Measurements from ENCODE around the gene ITM2C.

The ITM2C gene

GRCh38 chr2:230852113-230852512 lies 12.6 kb upstream of the ITM2C start:
- no peak for DNase-seq

- DNase-seq, result no peak
Measured at GRCh38 chr2:230861552-230862255, 3.0 kb upstream of the ITM2C start.

GRCh38 chr2:230862292-230862691 lies 2.5 kb upstream of the ITM2C start:
- DNase-seq, result no peak

GRCh38 chr2:230863031-230863430 lies 1.7 kb upstream of the ITM2C start:
- DNase-seq, result no peak

DNA sequence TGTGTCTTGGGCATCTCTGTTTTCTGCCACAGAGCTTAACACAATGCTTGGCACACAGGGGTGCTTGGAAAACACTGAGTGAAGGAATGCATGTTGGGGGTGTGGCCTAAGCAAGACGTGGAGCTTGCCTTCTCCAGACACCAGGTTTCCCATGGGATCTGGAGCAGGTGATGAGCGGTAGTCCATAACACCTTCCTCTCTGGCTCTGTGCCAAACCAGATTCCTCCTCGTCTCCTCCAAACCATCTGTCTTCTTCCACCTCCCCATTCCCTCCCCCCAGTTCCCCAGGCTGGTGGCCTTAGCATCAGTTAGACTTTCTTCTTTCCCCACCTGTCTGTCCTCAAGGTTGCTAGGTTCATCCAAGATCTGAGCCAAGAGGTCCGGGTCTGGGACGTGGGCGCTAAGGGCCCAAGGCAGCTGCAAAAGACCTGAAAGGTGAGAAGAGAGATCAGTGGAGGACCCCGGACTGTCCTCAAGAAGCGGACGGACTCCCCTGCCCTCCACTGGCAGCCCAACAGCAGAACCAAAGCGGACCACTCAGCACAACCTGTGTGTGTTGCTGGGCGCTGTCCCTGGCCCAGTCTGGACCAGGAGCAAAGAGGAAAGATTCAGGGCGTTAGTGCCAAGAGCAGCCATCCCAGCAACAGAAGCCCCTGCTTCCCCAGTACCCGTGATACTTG lies 1.2 kb upstream of the ITM2C start:
- DNase-seq, result no peak

DNA sequence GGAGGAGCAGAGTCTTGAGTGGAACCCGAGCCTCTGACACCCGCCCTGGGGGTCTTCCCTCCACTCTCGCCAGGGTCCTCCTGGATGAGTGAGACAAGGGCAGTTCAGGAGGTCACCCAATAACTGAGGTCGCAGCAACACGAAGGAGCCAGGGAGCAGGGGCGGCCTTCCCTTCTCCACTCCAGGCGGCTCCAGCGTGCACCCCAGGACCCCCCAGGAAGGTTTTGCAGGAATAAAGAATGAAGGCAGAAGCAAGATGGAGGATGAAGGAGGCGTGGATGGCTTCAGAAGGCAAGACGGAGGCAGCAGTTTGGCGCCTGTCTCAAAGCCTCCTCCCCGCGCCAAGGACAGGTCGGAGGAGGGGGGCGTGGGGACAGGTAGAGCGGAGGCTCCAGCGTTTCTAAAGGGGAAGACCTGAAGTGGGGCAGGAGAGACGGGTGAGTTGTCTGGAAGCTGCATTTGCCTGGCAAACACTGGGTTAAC lies 579 bp upstream of the ITM2C start:
- no peak for DNase-seq

DNA sequence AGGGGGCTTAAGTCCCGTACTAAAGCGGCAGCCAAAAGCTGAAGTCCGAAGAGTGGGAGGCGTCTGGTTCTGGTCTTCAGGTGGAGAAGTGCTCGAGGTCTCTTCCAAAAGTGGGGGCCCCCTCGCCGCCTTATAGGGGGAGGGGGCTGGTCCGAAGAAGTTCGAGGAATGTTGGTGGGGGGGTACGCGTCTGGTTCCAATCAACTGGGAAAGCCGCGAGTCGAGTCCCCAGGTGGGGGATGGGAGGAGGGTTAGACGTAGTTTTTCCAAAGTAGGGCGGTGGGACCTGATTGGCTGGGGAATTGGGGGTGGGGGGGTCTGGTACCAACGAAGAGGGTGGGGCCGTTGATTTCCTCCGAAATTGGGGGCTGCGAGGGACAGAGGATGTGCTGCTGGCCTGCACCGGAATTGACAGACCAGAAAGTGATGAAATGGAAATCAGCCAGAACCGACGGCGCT lies 594 bp downstream of the ITM2C start:
- no peak for DNase-seq

GRCh38 chr2:230865766-230866755 lies 1.3 kb downstream of the ITM2C start:
- peak in 1 of 2 experiments; percentile 11 for DNase-seq

DNA sequence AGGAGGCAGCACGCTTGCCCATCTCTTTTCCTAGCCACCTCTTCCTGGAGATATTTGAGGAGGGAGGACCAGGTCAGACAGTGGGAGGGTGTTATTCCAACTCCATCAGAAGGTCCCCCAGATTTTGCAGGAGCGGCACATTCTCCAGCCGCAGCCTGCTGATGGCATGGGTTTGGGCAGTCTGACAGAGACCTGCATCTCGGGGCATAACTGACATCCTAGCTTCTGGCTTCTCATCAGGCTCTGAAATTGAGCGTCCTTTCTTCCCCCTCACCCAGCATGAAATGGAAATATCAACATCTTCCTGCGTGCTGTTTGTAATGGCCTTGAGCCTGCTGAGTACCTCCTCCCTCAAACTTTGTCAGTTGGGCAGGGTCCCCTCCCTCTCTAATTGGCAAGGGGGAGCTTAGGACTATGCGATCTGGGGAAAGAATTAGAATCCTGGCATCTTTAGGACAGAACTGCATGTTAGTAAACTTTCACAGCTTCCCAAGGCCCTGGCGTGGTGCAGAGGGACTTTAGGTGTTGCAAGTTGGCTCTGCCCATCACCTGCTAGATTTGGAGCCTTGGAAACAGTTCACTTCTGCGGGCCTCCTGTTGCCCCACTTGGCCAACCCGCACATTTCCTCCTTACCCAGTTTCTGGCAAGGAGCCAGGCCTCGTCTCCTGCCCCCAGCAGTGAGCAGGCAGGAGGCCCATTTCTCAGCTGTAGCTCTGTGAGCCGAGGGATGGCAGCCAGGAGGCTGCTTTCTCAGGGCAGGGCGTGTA lies 2.2 kb downstream of the ITM2C start:
- peak; percentile 41 to 79 for DNase-seq

DNA sequence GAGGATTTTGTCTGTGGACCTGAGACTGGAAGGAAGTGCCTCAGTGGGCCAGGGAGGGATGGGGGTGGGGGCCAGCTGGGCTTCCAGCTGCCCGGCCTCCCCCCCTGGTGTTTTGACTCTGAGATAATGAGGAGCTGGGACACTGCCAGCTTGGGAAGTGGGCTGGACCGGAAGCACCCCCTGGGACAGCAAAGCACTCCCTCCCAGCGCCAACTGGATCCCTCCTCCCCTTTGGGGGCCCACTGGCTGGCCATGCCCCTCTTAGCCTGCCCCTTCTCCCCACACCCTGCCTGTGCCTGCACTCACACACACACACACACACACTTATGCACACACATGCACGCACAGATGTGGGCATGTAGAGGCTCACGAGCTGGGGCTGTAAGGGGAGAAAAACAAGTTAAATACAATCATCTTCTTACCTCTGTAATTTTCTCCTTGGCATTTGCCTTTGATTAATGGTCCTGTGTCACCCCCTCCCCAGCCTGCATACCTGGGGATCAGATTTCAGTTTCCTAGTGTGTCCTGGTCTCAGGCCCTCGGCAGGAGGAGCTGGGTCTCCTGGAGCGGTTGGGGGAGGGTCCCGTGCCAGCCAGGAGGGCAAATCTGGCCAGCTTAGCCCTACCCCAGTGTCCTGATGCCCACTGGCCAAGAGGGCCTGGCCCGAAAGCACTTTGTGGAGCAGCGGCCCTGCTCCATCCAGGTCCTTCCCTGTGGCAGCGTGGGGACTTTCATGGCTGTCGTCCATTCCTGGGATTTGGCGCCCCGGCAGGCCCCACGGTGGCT lies 3.6 kb downstream of the ITM2C start:
- DNase-seq, result peak; percentile 52 to 71

GRCh38 chr2:230868947-230869913 lies 4.5 kb downstream of the ITM2C start:
- DNase-seq, result no peak

- no peak for DNase-seq
Measured at GRCh38 chr2:230869914-230870543, 5.3 kb downstream of the ITM2C start.

DNA sequence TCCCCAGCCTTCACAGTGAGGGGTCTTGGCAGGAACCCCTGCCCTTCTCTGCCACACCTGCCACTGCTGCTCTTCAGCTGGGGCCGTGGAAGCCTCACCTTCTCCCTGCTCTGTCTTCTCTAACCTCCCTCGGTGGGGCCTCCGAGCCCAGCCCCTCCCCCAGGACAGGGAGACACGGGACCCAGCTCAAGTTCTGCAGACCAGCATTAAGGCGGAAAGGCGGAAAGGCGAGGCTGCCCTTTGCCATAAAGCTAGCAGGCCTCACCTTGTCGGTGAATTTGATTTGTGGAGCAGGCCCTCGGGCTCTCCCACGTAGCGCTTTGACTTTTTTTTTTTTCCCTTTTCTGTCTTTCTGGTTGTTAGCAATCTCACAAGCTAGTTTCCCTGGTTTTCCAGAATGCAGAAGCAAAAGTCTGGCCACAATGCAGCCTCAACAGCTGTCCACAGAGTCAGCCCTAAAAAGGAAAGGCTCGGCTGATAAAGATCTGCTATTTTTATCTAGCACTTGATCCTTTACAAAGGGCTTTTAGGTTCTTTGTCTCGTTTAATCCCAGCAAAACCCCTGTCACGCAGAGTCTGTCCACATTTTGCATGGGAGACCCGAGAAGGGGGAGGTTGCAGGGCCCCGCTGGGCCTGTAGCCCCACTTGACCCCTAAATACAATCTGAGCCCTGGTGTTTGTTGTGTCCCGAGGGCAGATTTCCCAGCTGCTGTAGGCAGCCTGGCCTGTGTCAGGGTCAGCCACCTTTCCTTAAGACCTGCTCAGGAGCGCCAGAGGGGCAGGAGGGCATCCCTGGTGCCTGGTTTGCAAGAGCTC lies 6.0 kb downstream of the ITM2C start:
- DNase-seq, result no peak

- DNase-seq, result no peak
Measured at GRCh38 chr2:230871361-230872150, 6.8 kb downstream of the ITM2C start.

DNA sequence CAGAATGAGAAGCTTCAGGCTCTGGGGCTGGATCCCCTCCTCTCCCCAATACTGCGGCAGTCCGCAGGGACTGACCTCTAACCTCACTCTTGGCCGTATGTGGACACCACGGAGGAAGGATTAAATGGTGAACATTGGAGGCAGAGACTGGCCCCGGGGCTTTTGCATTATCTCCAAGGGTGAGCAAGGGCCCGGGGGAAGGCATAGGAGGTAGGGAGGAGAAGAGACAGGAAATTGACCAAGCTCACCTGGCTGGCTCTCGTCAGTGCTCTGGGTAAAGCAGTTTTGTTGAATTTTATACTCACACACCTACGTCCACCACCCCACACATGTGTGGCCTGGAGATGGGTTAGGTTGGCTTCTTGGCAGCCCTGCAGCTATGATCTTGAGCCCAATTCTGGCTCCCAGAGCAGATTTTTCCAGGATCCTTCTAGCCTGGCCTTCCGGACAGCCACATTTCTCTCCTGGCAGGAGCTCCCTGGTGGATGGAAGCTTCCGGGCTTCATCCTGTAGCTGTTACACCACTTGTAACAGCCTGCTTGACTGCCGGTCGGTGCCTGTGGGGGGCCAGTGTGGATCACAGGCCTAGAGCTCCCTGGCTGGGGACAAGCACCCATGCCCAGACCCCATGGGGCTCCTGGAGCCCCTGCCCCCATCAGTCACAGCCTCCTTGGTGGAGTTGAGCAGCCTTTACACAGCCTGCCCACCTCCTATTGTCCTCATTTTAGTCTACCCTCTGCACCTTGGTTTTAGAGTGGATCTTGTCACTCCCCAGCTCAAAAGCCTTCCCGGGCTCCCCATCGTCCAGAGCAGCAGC lies 7.6 kb downstream of the ITM2C start:
- DNase-seq, result no peak

DNA sequence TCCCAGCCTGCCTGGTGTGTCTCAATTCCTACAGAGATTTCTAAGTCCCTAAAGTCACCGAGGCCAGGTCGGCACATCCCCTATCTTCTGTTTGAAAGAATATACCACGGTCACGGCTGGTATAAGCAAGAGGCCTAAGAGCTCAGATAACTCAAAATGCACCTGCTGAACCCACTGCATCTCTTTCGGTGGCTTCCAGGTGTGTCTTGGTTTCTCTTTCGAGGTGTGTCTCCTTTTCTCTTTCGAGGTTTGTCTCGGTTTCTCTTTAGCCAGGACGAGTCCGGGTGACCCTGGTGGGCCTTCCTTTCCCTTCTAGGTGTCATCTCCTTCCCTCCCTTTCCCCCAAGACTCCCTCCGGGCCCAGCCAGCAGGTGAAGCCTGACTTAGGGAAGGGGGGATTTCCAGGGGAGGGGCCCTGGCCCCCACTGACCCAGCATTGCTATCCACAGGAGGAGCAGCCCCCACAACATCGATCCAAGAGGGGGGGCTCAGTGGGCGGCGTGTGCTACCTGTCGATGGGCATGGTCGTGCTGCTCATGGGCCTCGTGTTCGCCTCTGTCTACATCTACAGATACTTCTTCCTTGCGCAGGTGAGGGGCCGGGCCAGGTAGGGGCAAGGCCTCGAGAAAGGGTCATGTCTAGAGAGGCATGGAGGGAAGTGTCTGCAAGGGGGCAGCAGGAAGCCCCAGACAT lies 8.4 kb downstream of the ITM2C start:
- no peak for DNase-seq

Measured in NCI-H2081 (cell line).